ENCODE data around the gene OR5B21.

- TF ChIP-seq EZH2 (IDR thresholded peaks at IDR 0.05; ENCODE audit: insufficient read depth, poor library complexity, severe bottlenecking) (no peak), EZH2phosphoT487 (IDR thresholded peaks at IDR 0.05; ENCODE audit: insufficient read depth, low read depth) (no peak)
Observed at GRCh38 chr11:58549644-58550043, 41.7 kb upstream of the OR5B21 start.

Measured in GM23248 (cell line).